ENCODE data around the gene KRTAP12-1.
"Not testable (repeated sequence)": the region's sequence is repeated elsewhere in the genome, so short reads cannot be mapped to it uniquely, and the experiment has no call there.

KRTAP12-1 gene

DNA sequence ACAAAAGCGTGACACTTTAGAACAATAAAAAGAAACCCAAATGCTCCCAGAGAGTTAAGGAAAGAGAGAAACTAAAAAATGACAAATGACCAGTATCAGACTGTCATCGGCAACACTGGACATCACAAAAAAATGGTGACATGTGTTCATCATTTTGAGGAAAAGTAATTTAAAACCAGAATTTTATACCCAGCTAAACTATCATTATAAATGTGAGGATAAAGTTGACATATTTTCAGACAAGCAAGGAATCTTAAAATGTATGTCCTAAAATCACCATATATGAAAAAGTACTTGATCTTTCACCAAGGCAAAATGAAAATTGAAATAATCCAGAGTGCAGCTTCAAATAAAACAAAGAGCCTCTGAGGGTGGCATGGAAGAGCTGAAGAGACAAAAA, 37.1 kb downstream of the KRTAP12-1 start:
- DNase-seq (ENCODE audit: low read depth), result no peak

DNA sequence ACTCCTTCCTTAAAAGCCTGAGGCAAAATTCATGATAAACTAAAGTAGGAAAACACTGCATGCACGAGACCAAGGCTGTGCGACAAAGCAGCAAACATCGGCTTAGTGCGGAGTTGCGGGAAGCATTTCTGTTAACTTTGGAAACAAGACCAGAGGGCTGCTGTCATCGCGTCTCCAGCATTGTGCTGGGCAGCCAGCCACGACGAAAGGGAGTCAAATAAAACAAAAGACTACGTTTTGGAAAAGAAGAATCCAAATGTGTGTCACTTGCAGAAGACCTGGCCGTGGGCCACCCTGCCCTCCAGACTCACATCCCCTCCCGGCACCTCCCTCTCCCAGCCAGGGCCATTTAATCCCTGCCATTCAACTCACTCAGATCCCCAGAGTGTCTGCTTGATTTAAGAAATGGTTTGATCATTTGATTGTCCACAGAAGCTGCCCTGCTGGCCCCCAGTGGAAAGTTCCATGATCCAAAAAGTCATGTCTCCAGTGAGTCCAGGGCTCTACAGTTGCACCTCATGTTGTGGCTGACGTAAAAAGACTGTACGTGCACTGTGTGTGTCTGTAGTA, 38.1 kb downstream of the KRTAP12-1 start:
- no peak for DNase-seq (ENCODE audit: low read depth)

DNA sequence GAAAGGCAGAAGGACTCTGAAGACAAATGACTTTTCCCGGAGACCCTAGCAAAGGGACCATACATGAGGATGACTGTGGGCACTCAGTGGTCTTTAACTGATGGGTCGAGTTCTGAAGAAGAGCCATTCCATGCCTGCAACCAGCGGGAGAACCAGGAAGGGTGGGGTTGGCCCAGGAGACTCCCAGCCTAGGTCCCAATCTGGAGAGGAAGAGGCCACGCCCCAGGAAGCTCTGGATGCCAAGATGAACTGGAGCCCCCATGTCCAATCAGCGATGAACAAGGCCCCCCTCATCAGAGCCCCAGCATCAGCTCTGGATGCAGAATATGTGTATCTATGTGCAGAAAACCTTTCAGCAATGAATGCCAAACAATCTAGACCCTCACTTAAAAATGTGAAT, 41.2 kb downstream of the KRTAP12-1 start:
- no peak for DNase-seq (ENCODE audit: low read depth)

DNA sequence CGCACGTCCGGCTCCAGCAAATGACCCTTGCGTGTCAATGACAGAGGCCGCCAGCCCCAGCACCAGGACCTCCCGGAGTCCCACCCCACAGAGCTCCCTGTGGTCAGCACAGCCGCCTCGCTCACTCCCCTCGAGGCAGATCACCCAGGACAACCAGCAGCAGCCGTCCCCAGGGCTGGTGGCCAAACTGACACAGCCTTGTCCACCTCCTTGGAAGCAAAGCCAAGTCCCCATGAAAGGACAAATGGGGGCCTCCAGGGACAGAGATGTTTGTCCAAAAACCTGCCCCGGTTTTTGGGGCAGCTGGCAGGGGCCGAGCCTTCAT, 42.7 kb downstream of the KRTAP12-1 start:
- DNase-seq (ENCODE audit: low read depth), result no peak

DNA sequence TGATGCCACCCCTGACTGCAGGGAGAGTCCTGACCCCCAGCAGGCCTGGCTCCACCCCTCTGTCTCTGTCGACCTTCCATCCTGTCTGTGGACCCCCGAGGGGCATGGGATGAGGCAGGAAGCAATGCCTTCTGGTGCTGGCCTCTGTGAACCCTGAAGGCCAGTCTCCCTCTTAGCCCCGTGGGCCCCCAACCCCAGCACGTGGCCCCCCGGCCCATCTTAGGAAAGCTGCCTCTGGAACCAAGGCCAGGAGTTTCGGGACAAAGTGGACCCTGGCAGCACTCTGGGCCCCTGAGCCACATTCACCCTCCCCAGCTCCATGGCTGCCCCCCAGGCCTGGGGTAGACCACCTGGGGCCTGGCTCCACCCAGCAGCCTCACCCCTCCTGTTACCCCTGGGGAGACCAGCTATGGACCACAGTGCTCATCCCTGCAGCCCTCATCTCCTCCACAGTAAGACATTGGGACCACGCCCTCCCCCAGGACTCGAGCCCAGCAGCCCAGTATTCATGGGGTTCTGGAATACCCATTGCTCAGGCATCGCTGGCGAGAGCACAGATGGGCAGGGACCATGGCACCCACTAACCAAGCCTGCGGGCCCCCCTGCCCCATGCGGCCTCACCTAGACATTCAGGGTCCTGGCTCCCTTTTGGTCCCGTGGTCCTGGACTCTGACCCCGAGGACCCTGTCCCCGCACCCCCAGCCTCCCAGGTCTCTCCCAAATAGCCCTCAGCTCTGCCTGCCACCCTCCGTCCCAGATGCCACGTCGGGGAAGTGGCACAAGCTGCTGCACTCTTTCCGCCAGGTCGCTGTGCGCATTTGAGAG, 43.2 kb downstream of the KRTAP12-1 start:
- DNase-seq (ENCODE audit: low read depth), result not testable (repeated sequence)

DNA sequence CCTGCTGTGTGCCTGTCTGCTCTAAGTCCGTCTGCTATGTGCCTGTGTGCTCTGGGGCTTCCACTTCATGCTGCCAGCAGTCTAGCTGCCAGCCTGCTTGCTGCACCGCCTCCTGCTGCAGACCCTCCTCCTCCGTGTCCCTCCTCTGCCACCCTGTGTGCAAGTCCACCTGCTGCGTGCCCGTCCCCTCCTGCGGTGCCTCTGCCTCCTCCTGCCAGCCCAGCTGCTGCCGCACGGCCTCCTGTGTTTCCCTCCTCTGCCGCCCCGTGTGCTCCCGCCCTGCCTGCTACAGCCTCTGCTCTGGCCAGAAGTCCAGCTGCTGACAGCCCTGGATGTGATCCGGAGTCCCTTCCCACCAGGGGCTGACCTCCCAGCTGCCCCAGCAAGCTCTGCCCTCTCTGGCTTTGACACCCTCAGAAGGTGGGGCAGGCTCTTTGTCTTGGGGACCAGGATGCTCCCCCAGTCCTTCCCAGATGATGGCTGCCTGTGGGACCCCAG, 44.1 kb downstream of the KRTAP12-1 start:
- not testable (repeated sequence) for DNase-seq (ENCODE audit: low read depth)

DNA sequence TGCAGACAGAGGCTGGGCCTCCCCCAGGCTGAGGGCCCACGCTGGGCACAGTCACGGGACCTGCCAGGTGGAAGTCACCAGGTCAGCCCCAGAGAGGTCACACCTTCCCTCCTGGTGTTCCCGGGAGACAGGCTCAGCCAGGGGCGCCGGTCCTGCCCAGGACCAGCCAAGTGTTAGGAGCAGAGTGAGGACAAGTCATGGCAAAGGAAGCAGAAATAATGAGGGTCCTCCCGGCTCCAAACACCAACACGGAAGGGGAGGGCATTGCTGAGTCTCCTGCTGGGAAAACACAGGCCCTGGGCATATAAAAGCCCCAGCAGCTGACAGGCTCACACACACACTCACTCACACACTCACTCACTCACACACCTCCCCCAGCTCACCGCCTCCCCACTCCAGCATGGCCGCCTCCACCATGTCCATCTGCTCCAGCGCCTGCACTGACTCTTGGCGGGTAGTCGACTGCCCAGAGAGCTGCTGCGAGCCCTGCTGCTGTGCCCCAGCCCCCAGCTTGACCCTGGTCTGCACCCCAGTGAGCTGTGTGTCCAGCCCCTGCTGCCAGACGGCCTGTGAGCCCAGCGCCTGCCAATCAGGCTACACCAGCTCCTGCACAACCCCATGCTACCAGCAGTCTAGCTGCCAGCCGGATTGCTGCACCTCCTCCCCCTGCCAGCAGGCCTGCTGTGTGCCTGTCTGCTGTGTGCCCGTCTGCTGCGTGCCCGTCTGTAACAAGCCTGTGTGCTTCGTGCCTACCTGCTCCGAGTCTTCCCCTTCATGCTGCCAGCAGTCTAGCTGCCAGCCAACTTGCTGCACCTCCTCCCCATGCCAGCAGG, 44.7 kb downstream of the KRTAP12-1 start, which contains the start of gene KRTAP10-10:
Gene KRTAP10-10 (plus strand): TSS at position 339 of the 833 bp plus-strand sequence. CDS start 62 bp downstream, at position 401.
- DNase-seq (ENCODE audit: low read depth), result no peak

DNA sequence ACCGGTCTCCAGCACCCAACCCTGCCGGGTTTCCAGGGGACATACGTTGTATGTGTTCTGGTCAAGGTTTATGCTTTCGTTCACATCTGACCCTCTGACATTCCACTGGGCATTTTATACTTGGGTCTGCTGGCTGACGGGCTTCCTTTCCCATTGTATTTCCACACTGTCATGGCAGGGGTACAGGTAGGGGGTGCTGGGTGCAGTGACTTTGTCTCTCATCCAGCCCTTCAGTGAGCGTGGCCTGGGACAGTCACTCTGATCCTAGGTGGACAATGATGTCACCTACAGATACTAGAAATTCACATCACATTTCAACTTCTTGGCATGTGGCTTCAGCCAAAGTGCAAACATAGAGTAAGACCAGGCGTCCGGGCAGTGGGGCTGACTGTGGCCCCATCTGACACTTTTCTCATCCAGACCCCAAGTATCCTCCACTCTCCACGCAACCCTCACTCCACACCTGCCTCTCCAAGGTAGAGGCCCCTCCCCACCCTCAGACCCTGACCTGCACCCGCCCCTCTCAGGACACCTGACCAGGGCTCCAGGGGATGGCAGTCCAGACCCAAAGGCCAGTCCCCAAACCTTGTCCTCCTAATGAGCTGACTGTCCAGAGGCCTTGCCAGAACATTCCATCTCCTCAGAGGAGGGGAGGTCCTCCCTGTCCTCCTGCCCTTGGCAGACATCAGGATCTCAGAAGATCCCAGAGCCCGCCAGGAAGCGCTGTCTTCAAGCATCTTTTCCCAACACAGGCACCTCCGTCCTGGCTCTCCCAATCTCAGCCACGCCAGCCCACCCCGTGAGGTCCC, 45.5 kb downstream of the KRTAP12-1 start:
- no peak for DNase-seq (ENCODE audit: low read depth)

DNA sequence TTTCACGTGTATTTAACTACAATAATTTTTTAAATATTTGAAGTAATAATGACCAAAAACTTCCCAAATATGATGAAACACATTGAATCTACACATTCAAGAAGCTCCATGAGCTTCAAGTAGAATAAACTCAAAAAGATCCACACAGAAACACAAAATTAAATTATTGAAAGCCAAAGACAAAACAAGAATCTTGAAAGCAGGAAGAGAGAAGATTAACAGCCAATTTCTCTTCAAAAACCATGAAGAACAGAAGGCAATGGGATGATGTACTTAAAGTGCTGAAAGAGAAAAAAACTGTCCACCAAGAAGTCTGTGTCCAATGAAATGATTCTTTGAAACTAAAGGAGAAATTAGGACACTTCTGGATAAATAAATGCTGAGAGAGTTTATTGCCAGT, 49.9 kb downstream of the KRTAP12-1 start:
- no peak for DNase-seq (ENCODE audit: low read depth)
